Sigmoid colon (tissue), 7 donors: ENCODE data around the gene DDOST. TPM values are rescaled to one million over a fixed set of nuclear protein-coding genes. Genes with fewer than 3 reads are reported as not detected.

Experiments used
- DNase-seq: peaks from one replicate; pipeline ENCODE4 v3.0.0-alpha.2; 2019
- H3K27ac ChIP-seq, 4 donors: fragments of 200-600 bp; sonication (generic); one replicate each; pipeline ENCODE4 v1.5.1; 2016 to 2019; ENCODE audit warnings: mild to moderate bottlenecking in 1 of 4
- H3K27me3 ChIP-seq, 3 donors: fragments of 200-600 bp; sonication (generic); one replicate each; pipeline ENCODE4 v1.5.1; 2019; ENCODE audit warnings: mild to moderate bottlenecking in 1 of 3
- H3K36me3 ChIP-seq, 4 donors: fragments of 200-600 bp; sonication (generic); one replicate each; pipeline ENCODE4 v1.5.1; 2016 to 2019
- H3K4me1 ChIP-seq, 4 donors: fragments of 200-600 bp; sonication (generic); one replicate each; pipeline ENCODE4 v1.5.1; 2017 to 2019
- H3K4me3 ChIP-seq, 4 donors: fragments of 200-600 bp; sonication (generic); one replicate each; pipeline ENCODE4 v1.5.1; 2017 to 2019; ENCODE audit warnings: mild to moderate bottlenecking in 2 of 4, moderate library complexity in 1 of 4
- H3K9me3 ChIP-seq, 4 donors: fragments of 200-600 bp in 3 of 4; sonication (generic) in 3 of 4; one replicate each; pipeline versions ENCODE4 v1.5.1 to v1.6.1; 2013 to 2019
- EP300 ChIP-seq, 4 donors: sonication (generic); formaldehyde crosslinking; IDR thresholded peaks; one replicate each; pipeline ENCODE4 v1.6.1; 2017; ENCODE audit warnings: antibody characterized with exemption in 4 of 4
- POLR2A ChIP-seq, 2 donors: fragments of 450-650 bp; IDR thresholded peaks; one replicate each; pipeline ENCODE4 v1.6.1; 2016; ENCODE audit warnings: antibody characterized with exemption in 2 of 2, mild to moderate bottlenecking in 2 of 2, moderate library complexity in 2 of 2
- POLR2AphosphoS5 ChIP-seq, 4 donors: sonication (generic); formaldehyde crosslinking; IDR thresholded peaks; one replicate each; pipeline ENCODE4 v1.6.1; 2017; ENCODE audit warnings: antibody characterized with exemption in 4 of 4
- WGBS, 2 donors: extraction: QIAGEN DNeasy Blood & Tissue Kit; methylation state at CpG; one replicate each; pipeline ENCODE4 v1.1.7; 2013; 5-methylcytosine and 5-hydroxymethylcytosine counted together
- intact Hi-C: fragments of 100-400 bp; cut with DNase I; formaldehyde crosslinking; loops from one replicate; pipeline ENCODE4 v1.15.1; 2023
- polyA plus RNA-seq, 3 donors: library from polyadenylated mRNA; stranded (reverse); fragments of 200-250 nt; gene quantifications; one replicate each; pipeline ENCODE4 v1.2.3, GENCODE V29; 2013
- total RNA-seq, 4 donors: library from RNA; depleted of rRNA; stranded (reverse); fragments of >200 nt; gene quantifications; one replicate each; pipeline ENCODE4 v1.1.0, GENCODE V29; 2016
- TF ChIP-seq, protein P1 (sequence below), 4 experiments: fragments of 450-650 bp in 3 of 4; fragments of 200-600 bp in 1 of 4; IDR thresholded peaks; one replicate each; pipeline ENCODE4 v1.5.1; 2016 to 2019; ENCODE audit warnings: antibody characterized with exemption in 4 of 4, mild to moderate bottlenecking in 3 of 4, moderate library complexity in 2 of 4
- donor health status: healthy with polysubstance abuse.
- donor health status: Bipolar disorder and iron deficiency.
- donor health status: healthy.

DDOST gene
- total and polyA plus RNA-seq, 7 donors, result 61.3 to 243 (median 88.5) TPM

DNA sequence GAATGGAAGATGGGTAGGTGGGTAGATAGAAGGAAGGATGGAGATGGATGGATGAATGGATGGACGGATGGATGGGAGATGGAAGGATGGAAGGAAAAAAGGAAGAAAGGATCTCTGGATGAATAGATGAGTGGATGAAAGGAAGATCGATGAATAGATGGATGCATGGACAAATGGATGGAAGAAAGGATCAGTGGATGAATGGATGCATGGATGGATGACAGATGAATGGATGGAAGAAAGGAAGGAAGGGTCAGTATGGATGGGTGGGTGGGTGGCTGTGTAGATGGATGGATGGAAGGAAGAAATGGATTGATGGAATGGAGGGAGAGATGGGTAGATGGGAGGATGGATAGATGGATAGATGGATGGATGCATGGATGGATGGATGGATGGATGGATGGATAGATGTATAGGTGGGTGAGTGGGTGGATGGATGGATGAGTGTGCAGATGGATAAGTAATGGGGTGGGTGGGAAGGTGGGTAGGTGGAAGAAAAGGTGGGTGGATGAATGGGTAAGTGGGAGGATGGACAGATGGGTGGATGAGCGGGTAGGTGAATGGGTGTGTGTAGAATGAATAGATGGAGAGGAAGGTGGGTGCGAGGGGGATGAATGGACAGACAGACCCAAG is 42.1 kb upstream of the DDOST start:
- Histone ChIP-seq H3K27ac (no peak overlapping the region), H3K27me3 (no peaks in the 10 kb centered on the region), H3K9me3 (no peaks in the 10 kb centered on the region), H3K4me1 (peaks cover 0 to 11% (median 10%) of the 10 kb centered on the region in 4 donors), H3K4me3 (no peak overlapping the region), H3K36me3 (no peaks in the 10 kb centered on the region)
- DNase-seq, result no peak
- TF ChIP-seq EP300 (IDR thresholded peaks at IDR 0.05) (no peak), POLR2A (IDR thresholded peaks at IDR 0.05) (no peak), POLR2AphosphoS5 (IDR thresholded peaks at IDR 0.05) (no peak)
- TF ChIP-seq, protein P1, sequence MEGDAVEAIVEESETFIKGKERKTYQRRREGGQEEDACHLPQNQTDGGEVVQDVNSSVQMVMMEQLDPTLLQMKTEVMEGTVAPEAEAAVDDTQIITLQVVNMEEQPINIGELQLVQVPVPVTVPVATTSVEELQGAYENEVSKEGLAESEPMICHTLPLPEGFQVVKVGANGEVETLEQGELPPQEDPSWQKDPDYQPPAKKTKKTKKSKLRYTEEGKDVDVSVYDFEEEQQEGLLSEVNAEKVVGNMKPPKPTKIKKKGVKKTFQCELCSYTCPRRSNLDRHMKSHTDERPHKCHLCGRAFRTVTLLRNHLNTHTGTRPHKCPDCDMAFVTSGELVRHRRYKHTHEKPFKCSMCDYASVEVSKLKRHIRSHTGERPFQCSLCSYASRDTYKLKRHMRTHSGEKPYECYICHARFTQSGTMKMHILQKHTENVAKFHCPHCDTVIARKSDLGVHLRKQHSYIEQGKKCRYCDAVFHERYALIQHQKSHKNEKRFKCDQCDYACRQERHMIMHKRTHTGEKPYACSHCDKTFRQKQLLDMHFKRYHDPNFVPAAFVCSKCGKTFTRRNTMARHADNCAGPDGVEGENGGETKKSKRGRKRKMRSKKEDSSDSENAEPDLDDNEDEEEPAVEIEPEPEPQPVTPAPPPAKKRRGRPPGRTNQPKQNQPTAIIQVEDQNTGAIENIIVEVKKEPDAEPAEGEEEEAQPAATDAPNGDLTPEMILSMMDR (IDR thresholded peaks at IDR 0.05), result no peak
- 89 to 92% methylated on average over 4 of the region's 4 CpGs for WGBS, 2 donors
- intact Hi-C loops, result no loop called here

DNA sequence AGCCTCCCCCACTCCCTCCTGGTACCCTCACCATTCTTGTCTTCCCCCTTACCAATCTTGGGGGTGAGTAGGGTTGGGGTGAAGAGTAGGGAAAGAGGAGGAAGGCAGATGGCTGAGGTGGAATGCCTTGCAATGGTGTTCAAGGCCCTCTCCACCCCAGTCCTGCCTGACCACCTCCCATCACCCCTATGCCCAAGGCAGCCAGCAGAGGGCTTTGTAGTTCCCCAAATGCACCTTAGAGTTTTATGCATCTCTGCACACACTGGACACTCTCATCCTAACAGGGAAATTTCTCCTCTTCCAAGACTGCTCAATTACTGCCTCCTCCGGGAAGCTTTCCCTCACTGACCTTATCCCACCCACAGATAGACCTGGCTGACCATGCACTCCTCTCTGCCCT is 41.2 kb upstream of the DDOST start:
- Histone ChIP-seq H3K9me3 (no peaks in the 10 kb centered on the region), H3K27me3 (no peaks in the 10 kb centered on the region), H3K27ac (no peak overlapping the region), H3K4me3 (no peak overlapping the region), H3K36me3 (no peaks in the 10 kb centered on the region), H3K4me1 (peaks cover 0 to 19% (median 18%) of the 10 kb centered on the region in 4 donors)
- TF ChIP-seq, protein P1 (IDR thresholded peaks at IDR 0.05), result no peak
- no peak for TF ChIP-seq EP300 (IDR thresholded peaks at IDR 0.05)
- no peak for TF ChIP-seq POLR2A (IDR thresholded peaks at IDR 0.05)
- no peak for TF ChIP-seq POLR2AphosphoS5 (IDR thresholded peaks at IDR 0.05)
- 75 to 90% methylated on average over 1 of the region's 1 CpG for WGBS, 2 donors
- intact Hi-C loops, result no loop called here
- no peak for DNase-seq

- no peak for DNase-seq
- Histone ChIP-seq H3K4me3 (no peak overlapping the region), H3K36me3 (no peaks in the 10 kb centered on the region), H3K27me3 (no peaks in the 10 kb centered on the region), H3K27ac (no peak overlapping the region), H3K4me1 (peaks cover 0 to 25% (median 23%) of the 10 kb centered on the region in 4 donors), H3K9me3 (no peaks in the 10 kb centered on the region)
- TF ChIP-seq POLR2A (IDR thresholded peaks at IDR 0.05), result no peak
- TF ChIP-seq EP300 (IDR thresholded peaks at IDR 0.05), result no peak
- TF ChIP-seq, protein P1 (IDR thresholded peaks at IDR 0.05), result no peak
- TF ChIP-seq POLR2AphosphoS5 (IDR thresholded peaks at IDR 0.05), result no peak
- intact Hi-C loops, result no loop called here
- WGBS, 2 donors, result 91 to 94% methylated on average over 5 of the region's 5 CpGs
Measured at GRCh38 chr1:20701847-20702246, 40.7 kb upstream of the DDOST start.

DNA sequence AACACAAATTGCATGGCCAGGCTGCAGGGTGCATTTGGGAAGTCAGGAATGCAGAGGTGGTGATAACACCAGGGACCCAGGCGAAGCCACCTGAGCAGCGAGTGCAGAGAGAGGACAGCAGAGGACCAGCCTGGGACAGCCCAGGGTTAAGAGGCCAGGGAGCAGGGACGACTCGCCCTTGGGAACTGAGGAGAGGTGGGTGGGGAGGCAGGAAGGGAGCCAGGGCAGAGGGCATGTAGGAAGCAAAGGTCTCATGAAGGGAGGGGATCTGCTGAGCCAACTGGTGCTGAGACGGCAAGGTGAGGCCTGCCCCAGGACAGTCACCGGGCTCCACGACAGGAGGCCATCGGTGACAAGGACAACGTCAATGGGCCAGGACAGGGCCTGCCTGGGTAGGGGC is 40.3 kb upstream of the DDOST start:
- TF ChIP-seq EP300 (IDR thresholded peaks at IDR 0.05) (no peak), POLR2A (IDR thresholded peaks at IDR 0.05) (no peak), POLR2AphosphoS5 (IDR thresholded peaks at IDR 0.05) (no peak)
- TF ChIP-seq, protein P1 (IDR thresholded peaks at IDR 0.05), result no peak
- Histone ChIP-seq H3K4me3 (no peak overlapping the region), H3K4me1 (peaks cover 0 to 27% (median 24%) of the 10 kb centered on the region in 4 donors), H3K27ac (no peak overlapping the region), H3K9me3 (no peaks in the 10 kb centered on the region), H3K36me3 (no peaks in the 10 kb centered on the region), H3K27me3 (no peaks in the 10 kb centered on the region)
- intact Hi-C loops, result no loop called here
- 71 to 87% methylated on average over 9 of the region's 9 CpGs for WGBS, 2 donors
- DNase-seq, result no peak
